HG03432 (cell line): ENCODE results near the gene RSBN1L.

Experiments
- ATAC-seq: cut with Tn5 transposase; IDR thresholded peaks from one replicate; pipeline ENCODE4 v1.9.1; 2021; ENCODE audit warnings: mild to moderate bottlenecking, moderate library complexity; ENCODE audit not compliant: unreplicated experiment

Gene RSBN1L

GRCh38 chr7:77727936-77728701 lies 31.9 kb downstream of the RSBN1L start:
- ATAC-seq, result no peak

- ATAC-seq, result no peak
Measured at GRCh38 chr7:77729574-77730348, 33.5 kb downstream of the RSBN1L start.

GRCh38 chr7:77731716-77732115 lies 35.5 kb downstream of the RSBN1L start:
- ATAC-seq, result no peak

GRCh38 chr7:77734659-77735421 lies 38.6 kb downstream of the RSBN1L start:
- ATAC-seq, result no peak

GRCh38 chr7:77735457-77735856 lies 39.2 kb downstream of the RSBN1L start:
- no peak for ATAC-seq

- ATAC-seq, result no peak
Measured at GRCh38 chr7:77736991-77737390, 40.7 kb downstream of the RSBN1L start.

GRCh38 chr7:77738382-77738781 lies 42.1 kb downstream of the RSBN1L start:
- no peak for ATAC-seq

- ATAC-seq, result no peak
Measured at GRCh38 chr7:77738871-77739270, 42.6 kb downstream of the RSBN1L start.

- ATAC-seq, result no peak
Measured at GRCh38 chr7:77740257-77740656, 44.0 kb downstream of the RSBN1L start.

- no peak for ATAC-seq
Measured at GRCh38 chr7:77743518-77743917, 47.3 kb downstream of the RSBN1L start.

GRCh38 chr7:77745746-77746145 lies 49.5 kb downstream of the RSBN1L start:
- ATAC-seq, result no peak

- no peak for ATAC-seq
Measured at GRCh38 chr7:77746164-77746823, 50.0 kb downstream of the RSBN1L start.

GRCh38 chr7:77746824-77747165 lies 50.5 kb downstream of the RSBN1L start:
- no peak for ATAC-seq

GRCh38 chr7:77747178-77747577 lies 50.9 kb downstream of the RSBN1L start:
- ATAC-seq, result no peak

GRCh38 chr7:77747718-77748117 lies 51.5 kb downstream of the RSBN1L start:
- ATAC-seq, result no peak

- ATAC-seq, result no peak
Measured at GRCh38 chr7:77752016-77752415, 55.8 kb downstream of the RSBN1L start.

- no peak for ATAC-seq
Measured at GRCh38 chr7:77753173-77753572, 56.9 kb downstream of the RSBN1L start.

GRCh38 chr7:77757589-77757988 lies 61.3 kb downstream of the RSBN1L start:
- peak; percentile 83 for ATAC-seq

- peak; percentile 41 for ATAC-seq
Measured at GRCh38 chr7:77759294-77759889, 63.1 kb downstream of the RSBN1L start.

- no peak for ATAC-seq
Measured at GRCh38 chr7:77760809-77761453, 64.7 kb downstream of the RSBN1L start.
